Calu3 (cell line): ENCODE data around the gene OSBPL7. TPM values are rescaled to one million over a fixed set of nuclear protein-coding genes. Genes with fewer than 3 reads are reported as not detected.

Experiments used
- BruUV-seq: library from RNA; stranded (reverse); fragments of 400-500 nt; replicated peaks from 2 replicates; lab custom pipeline; 2021; lab: Mats Ljungman, UMichigan
- CTCF ChIA-PET: fragments of 300-600 bp; sonication (Branson Sonifier 250); formaldehyde crosslinking; loops from one replicate; lab custom pipeline; 2022; ENCODE audit warnings: antibody characterized with exemption; lab: Charles Lee
- DNase-seq: peaks from one replicate; pipeline ENCODE4 v3.0.0; 2022
- H3K27ac Mint-ChIP-seq: one replicate; pipeline ENCODE4 v1.8.0; 2022; ENCODE audit warnings: mixed read lengths; ENCODE audit not compliant: unreplicated experiment
- H3K27me3 Mint-ChIP-seq: one replicate; pipeline ENCODE4 v1.8.0; 2022; ENCODE audit warnings: mixed read lengths; ENCODE audit not compliant: unreplicated experiment
- H3K36me3 Mint-ChIP-seq: one replicate; pipeline ENCODE4 v1.8.0; 2022; ENCODE audit warnings: mild to moderate bottlenecking, moderate library complexity, mixed read lengths; ENCODE audit not compliant: insufficient read depth, unreplicated experiment
- H3K4me1 Mint-ChIP-seq: one replicate; pipeline ENCODE4 v1.8.0; 2022; ENCODE audit warnings: mild to moderate bottlenecking, low read depth, mixed read lengths; ENCODE audit not compliant: unreplicated experiment
- H3K4me3 Mint-ChIP-seq: one replicate; pipeline ENCODE4 v1.8.0; 2022; ENCODE audit warnings: mild to moderate bottlenecking, low read depth, moderate library complexity, mixed read lengths; ENCODE audit not compliant: unreplicated experiment
- H3K9me3 Mint-ChIP-seq: one replicate; pipeline ENCODE4 v1.8.0; 2022; ENCODE audit warnings: low read depth, mixed read lengths; ENCODE audit not compliant: unreplicated experiment
- intact Hi-C: fragments of 100-400 bp; cut with micrococcal nuclease; formaldehyde crosslinking; loops from one replicate; pipeline ENCODE4 v1.10.0; 2022; ENCODE audit not compliant: unreplicated experiment
- total RNA-seq: library from RNA; stranded (reverse); gene quantifications from 2 replicates; pipeline ENCODE4 v1.2.3, GENCODE V29; 2022
- TF ChIP-seq, protein P1 (sequence below): fragments of 200-600 bp; IDR thresholded peaks from one replicate; pipeline ENCODE4 v1.8.0; 2022; ENCODE audit warnings: antibody characterized with exemption; ENCODE audit not compliant: unreplicated experiment

Gene OSBPL7
- total RNA-seq, 1 experiment from 2014 or later = 58.4 TPM

DNA sequence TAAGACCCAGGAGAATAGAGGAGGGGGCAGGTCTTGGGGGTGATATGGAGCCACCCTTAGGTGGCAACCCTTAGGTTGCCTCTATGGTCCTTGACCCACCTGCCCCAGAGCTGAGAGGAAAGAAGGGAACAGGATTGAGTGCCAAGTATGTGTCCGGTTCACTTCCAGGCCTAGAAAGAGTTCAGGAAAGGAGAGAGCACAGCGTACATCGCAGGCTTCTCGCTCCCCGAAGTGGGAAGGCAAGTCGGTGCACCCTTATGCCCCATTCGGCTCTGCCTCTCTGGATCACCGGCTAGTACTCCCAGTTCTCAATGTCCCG is 28.7 kb upstream of the OSBPL7 start:
- intact Hi-C loops = no loop called here
- TF ChIP-seq, protein P1, sequence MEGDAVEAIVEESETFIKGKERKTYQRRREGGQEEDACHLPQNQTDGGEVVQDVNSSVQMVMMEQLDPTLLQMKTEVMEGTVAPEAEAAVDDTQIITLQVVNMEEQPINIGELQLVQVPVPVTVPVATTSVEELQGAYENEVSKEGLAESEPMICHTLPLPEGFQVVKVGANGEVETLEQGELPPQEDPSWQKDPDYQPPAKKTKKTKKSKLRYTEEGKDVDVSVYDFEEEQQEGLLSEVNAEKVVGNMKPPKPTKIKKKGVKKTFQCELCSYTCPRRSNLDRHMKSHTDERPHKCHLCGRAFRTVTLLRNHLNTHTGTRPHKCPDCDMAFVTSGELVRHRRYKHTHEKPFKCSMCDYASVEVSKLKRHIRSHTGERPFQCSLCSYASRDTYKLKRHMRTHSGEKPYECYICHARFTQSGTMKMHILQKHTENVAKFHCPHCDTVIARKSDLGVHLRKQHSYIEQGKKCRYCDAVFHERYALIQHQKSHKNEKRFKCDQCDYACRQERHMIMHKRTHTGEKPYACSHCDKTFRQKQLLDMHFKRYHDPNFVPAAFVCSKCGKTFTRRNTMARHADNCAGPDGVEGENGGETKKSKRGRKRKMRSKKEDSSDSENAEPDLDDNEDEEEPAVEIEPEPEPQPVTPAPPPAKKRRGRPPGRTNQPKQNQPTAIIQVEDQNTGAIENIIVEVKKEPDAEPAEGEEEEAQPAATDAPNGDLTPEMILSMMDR = no peak
- no peak for DNase-seq
- Mint-ChIP-seq H3K9me3 (no peaks in the 10 kb centered on the region), H3K4me1 (peaks cover 22% of the 10 kb centered on the region), H3K27ac (no peak overlapping the region), H3K36me3 (peaks cover 8% of the 10 kb centered on the region), H3K4me3 (peak overlapping the region; percentile 75), H3K27me3 (peaks cover 57% of the 10 kb centered on the region)
- CTCF ChIA-PET = interaction anchor here (0.9 to 2.6 kb wide), 10 partner anchors 9 to 168 kb away, joined by 3 to 25 read pairs (median 4); partner anchors contain the start of genes SCRN2, SP2 and TBX21
- no TSS peak for BruUV-seq

DNA sequence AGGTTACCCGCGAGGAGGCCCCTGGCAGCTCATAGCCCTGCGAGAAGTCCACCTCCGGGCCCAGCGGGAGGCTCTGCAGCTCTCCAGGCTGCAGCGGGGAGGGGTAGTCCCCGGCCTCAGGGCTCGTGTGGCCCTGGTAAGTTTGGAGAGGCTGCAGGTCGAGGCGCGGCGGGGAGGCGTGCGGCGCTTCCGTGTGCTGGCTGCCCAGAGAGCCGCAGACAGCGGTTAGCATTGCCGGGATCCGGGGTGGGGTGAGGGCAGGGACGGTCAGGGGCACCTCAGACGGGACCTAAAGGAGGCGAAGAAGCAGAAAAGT is 26.6 kb upstream of the OSBPL7 start:
- no peak overlapping the region for H3K4me3 Mint-ChIP-seq
- TF ChIP-seq, protein P1 = no peak
- intact Hi-C loops = loop anchor here (10.0 kb wide), 1 partner anchor 97 kb away; the partner anchor contains the start of gene PNPO
- CTCF ChIA-PET = interaction anchor here (1.7 to 2.0 kb wide), 2 partner anchors 13 to 41 kb away, joined by 4 to 7 read pairs; no protein-coding TSS in a partner anchor
- peaks cover 26% of the 10 kb centered on the region for H3K4me1 Mint-ChIP-seq
- no peaks in the 10 kb centered on the region for H3K9me3 Mint-ChIP-seq
- H3K36me3 Mint-ChIP-seq = peaks cover 8% of the 10 kb centered on the region
- peaks cover 35% of the 10 kb centered on the region for H3K27me3 Mint-ChIP-seq
- no peak overlapping the region for H3K27ac Mint-ChIP-seq
- no peak for DNase-seq
- BruUV-seq = no TSS peak

DNA sequence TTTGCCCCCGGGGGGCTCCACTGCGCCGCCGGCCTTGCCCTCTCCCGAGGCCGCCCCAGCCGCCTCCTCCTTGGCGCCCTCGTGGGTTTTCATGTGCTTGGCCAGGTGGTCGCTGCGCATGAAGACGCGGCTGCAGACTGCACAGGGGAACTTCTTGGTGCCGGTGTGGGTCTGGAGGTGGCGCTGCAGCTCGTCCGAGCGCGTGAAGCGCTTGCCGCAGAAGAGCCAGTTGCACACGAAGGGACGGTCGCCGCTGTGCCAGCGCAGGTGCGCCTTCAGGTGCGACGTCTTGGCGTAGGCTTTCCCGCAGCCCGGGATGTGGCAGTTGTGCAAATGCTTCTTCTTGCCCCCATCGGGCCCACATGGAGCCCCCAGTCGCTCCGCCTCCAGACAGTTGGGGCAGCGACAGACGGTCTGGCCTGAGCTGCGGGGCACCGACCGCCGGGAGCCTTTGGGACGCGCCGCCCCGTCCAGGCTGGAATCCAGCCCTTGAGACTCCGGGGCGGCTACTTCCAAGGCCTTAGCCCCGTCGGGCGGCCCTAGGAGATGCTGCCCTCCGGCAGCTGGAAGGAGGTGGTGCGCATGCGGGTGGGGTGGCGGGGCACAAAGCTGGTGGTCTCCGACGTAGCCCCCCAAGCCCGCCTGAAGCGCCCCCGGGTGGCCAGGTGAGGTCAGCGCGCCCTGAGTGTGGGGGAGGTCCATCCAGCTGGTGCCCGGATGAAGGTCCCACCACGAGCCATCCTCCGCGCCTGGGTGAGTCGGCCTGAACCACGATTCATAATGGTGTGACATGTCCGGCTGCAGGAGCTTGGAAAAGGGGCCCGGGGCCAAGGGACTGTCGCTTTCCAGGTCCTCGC is 26.0 kb upstream of the OSBPL7 start:
- H3K4me3 Mint-ChIP-seq = no peak overlapping the region

DNA sequence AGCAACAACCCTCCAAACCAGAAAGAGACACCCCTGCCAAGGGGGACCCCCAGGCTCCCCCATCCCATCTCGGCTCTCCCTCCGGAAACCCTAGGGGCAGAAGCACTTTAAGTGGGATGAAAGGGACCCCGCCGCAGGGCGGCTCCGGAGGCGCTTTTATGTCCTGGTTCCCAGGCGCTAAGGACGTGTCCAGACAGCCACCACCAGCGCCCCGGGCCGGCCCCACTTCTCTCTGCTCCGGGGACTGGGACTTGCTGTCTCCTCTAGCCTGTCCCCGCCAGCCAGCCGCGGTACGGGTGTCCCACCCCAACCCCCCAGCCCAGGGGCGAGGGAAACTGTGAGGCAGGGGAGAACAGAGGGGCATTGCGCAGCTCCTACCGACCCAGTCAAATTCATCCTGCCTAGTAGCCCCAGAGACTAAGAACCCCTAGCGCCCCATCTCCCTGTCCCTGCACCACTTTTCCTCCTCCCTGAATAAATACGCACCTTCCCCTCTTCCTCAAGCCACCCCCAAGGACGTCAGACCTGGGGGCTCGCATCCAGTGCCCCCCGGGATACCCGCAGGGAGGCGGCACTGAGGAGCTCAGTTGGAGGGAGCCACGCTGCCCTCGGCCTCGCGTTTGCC is 25.2 kb upstream of the OSBPL7 start:
- intact Hi-C loops = loop anchor here (10.0 kb wide), 1 partner anchor 98 kb away; the partner anchor contains the start of gene PNPO
- Mint-ChIP-seq H3K27me3 (peaks cover 22% of the 10 kb centered on the region), H3K36me3 (peaks cover 8% of the 10 kb centered on the region), H3K4me3 (no peak overlapping the region), H3K4me1 (peaks cover 29% of the 10 kb centered on the region), H3K9me3 (no peaks in the 10 kb centered on the region), H3K27ac (no peak overlapping the region)
- no peak for DNase-seq
- TF ChIP-seq, protein P1 = no peak
- CTCF ChIA-PET = interaction anchor here (0.6 to 7.5 kb wide), 5 partner anchors 9 to 688 kb away, joined by 3 to 137 read pairs (median 4); no protein-coding TSS in a partner anchor
- BruUV-seq = no TSS peak

More for the DNA sequence above, 26.0 kb upstream of the OSBPL7 start:
- H3K36me3 Mint-ChIP-seq = peaks cover 8% of the 10 kb centered on the region
- no peaks in the 10 kb centered on the region for H3K9me3 Mint-ChIP-seq
- peaks cover 29% of the 10 kb centered on the region for H3K27me3 Mint-ChIP-seq
- no TSS peak for BruUV-seq
- no peak overlapping the region for H3K27ac Mint-ChIP-seq
- peaks cover 29% of the 10 kb centered on the region for H3K4me1 Mint-ChIP-seq
- CTCF ChIA-PET = interaction anchor here (0.6 to 2.0 kb wide), 4 partner anchors 10 to 42 kb away, joined by 3 to 8 read pairs (median 6); no protein-coding TSS in a partner anchor
- TF ChIP-seq, protein P1 = no peak
- DNase-seq = no peak
- intact Hi-C loops = loop anchor here (10.0 kb wide), 1 partner anchor 97 kb away; the partner anchor contains the start of gene PNPO
